Measurements from ENCODE around the gene KRT73.

DNA sequence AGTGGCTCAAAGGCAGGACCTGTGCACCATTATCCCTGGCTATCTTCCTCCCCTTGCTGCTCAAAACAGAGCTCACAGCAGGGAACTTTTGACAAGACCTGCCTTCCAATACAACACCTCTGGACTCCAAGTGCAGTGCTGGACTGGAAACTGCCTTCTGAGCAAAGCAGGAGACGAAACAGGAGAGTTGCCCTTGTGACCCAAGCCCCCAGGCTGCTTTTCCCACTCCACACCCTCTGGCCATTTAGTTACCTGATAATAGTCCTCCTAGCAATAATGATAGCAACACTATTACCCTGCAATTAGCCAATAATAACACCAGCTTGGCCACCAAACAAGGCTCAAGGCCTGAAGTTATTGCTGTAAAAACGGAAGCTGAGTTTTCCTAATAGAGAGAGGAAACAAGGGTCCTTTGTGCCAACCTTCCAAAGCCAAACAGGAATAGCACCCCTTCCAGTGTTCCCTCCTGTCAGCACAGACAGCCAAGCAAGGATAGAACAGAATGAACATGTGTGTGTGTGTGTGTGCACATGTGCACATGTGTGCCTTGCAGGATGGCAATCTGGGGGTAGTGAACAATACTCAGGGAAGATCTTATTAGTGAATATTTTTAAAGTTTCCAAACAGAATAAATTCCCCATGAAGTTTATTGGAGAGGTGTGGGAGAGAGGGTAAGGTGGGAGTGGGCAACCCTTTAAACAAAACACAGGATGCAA is 9.2 kb upstream of the KRT73 start:
- TF ChIP-seq POLR2A (IDR thresholded peaks at IDR 0.05; ENCODE audit: control extremely low read depth in 1 of 2, low read depth in 2 of 2, low read length in 2 of 2), result no peak
- no peak for TF ChIP-seq KDM1A (IDR thresholded peaks at IDR 0.05; ENCODE audit: borderline replicate concordance, low read length)
- no peak for TF ChIP-seq TAF7 (optimal IDR thresholded peaks at IDR 0.05; ENCODE audit: borderline replicate concordance, low read depth, low read length)
- TF ChIP-seq, protein P1, sequence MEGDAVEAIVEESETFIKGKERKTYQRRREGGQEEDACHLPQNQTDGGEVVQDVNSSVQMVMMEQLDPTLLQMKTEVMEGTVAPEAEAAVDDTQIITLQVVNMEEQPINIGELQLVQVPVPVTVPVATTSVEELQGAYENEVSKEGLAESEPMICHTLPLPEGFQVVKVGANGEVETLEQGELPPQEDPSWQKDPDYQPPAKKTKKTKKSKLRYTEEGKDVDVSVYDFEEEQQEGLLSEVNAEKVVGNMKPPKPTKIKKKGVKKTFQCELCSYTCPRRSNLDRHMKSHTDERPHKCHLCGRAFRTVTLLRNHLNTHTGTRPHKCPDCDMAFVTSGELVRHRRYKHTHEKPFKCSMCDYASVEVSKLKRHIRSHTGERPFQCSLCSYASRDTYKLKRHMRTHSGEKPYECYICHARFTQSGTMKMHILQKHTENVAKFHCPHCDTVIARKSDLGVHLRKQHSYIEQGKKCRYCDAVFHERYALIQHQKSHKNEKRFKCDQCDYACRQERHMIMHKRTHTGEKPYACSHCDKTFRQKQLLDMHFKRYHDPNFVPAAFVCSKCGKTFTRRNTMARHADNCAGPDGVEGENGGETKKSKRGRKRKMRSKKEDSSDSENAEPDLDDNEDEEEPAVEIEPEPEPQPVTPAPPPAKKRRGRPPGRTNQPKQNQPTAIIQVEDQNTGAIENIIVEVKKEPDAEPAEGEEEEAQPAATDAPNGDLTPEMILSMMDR (IDR thresholded peaks at IDR 0.05; ENCODE audit: control extremely low read depth in 1 of 3, insufficient read depth in 1 of 3, low read depth in 1 of 3, low read length in 3 of 3), result no peak
- no peak for TF ChIP-seq RXRA (IDR thresholded peaks at IDR 0.05; ENCODE audit: insufficient read depth, low read depth, low read length)
- TF ChIP-seq RAD21 (IDR thresholded peaks at IDR 0.05 in 1 of 2, conservative IDR thresholded peaks at IDR 0.05 in 1 of 2; ENCODE audit: low read depth in 2 of 2, low read length in 2 of 2), result no peak
- TF ChIP-seq, protein P2, sequence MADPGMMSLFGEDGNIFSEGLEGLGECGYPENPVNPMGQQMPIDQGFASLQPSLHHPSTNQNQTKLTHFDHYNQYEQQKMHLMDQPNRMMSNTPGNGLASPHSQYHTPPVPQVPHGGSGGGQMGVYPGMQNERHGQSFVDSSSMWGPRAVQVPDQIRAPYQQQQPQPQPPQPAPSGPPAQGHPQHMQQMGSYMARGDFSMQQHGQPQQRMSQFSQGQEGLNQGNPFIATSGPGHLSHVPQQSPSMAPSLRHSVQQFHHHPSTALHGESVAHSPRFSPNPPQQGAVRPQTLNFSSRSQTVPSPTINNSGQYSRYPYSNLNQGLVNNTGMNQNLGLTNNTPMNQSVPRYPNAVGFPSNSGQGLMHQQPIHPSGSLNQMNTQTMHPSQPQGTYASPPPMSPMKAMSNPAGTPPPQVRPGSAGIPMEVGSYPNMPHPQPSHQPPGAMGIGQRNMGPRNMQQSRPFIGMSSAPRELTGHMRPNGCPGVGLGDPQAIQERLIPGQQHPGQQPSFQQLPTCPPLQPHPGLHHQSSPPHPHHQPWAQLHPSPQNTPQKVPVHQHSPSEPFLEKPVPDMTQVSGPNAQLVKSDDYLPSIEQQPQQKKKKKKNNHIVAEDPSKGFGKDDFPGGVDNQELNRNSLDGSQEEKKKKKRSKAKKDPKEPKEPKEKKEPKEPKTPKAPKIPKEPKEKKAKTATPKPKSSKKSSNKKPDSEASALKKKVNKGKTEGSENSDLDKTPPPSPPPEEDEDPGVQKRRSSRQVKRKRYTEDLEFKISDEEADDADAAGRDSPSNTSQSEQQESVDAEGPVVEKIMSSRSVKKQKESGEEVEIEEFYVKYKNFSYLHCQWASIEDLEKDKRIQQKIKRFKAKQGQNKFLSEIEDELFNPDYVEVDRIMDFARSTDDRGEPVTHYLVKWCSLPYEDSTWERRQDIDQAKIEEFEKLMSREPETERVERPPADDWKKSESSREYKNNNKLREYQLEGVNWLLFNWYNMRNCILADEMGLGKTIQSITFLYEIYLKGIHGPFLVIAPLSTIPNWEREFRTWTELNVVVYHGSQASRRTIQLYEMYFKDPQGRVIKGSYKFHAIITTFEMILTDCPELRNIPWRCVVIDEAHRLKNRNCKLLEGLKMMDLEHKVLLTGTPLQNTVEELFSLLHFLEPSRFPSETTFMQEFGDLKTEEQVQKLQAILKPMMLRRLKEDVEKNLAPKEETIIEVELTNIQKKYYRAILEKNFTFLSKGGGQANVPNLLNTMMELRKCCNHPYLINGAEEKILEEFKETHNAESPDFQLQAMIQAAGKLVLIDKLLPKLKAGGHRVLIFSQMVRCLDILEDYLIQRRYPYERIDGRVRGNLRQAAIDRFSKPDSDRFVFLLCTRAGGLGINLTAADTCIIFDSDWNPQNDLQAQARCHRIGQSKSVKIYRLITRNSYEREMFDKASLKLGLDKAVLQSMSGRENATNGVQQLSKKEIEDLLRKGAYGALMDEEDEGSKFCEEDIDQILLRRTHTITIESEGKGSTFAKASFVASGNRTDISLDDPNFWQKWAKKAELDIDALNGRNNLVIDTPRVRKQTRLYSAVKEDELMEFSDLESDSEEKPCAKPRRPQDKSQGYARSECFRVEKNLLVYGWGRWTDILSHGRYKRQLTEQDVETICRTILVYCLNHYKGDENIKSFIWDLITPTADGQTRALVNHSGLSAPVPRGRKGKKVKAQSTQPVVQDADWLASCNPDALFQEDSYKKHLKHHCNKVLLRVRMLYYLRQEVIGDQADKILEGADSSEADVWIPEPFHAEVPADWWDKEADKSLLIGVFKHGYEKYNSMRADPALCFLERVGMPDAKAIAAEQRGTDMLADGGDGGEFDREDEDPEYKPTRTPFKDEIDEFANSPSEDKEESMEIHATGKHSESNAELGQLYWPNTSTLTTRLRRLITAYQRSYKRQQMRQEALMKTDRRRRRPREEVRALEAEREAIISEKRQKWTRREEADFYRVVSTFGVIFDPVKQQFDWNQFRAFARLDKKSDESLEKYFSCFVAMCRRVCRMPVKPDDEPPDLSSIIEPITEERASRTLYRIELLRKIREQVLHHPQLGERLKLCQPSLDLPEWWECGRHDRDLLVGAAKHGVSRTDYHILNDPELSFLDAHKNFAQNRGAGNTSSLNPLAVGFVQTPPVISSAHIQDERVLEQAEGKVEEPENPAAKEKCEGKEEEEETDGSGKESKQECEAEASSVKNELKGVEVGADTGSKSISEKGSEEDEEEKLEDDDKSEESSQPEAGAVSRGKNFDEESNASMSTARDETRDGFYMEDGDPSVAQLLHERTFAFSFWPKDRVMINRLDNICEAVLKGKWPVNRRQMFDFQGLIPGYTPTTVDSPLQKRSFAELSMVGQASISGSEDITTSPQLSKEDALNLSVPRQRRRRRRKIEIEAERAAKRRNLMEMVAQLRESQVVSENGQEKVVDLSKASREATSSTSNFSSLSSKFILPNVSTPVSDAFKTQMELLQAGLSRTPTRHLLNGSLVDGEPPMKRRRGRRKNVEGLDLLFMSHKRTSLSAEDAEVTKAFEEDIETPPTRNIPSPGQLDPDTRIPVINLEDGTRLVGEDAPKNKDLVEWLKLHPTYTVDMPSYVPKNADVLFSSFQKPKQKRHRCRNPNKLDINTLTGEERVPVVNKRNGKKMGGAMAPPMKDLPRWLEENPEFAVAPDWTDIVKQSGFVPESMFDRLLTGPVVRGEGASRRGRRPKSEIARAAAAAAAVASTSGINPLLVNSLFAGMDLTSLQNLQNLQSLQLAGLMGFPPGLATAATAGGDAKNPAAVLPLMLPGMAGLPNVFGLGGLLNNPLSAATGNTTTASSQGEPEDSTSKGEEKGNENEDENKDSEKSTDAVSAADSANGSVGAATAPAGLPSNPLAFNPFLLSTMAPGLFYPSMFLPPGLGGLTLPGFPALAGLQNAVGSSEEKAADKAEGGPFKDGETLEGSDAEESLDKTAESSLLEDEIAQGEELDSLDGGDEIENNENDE (IDR thresholded peaks at IDR 0.05; ENCODE audit: insufficient replicate concordance, low read length), result no peak
- no peak for TF ChIP-seq GABPA (IDR thresholded peaks at IDR 0.05; ENCODE audit: borderline replicate concordance, insufficient read depth, low read length)
- TF ChIP-seq EP300 (IDR thresholded peaks at IDR 0.05; ENCODE audit: borderline replicate concordance in 1 of 2, low read depth in 2 of 2, low read length in 2 of 2), result no peak
- TF ChIP-seq JUND (IDR thresholded peaks at IDR 0.05; ENCODE audit: low read length), result no peak

Data from H1 (cell line).